ENCODE measurements around the gene NRCAM.

GRCh38 chr7:108351729-108352131 is 104.5 kb downstream of the NRCAM start:
- TF ChIP-seq EZH2 (optimal IDR thresholded peaks at IDR 0.05; ENCODE audit: low read depth, low read length) (no peak), CTCF (IDR thresholded peaks at IDR 0.05; ENCODE audit: low read length) (no peak)

All from MM.1S (cell line).